ENCODE results near the gene ILRUN.

GRCh38 chr6:34663831-34664255 is 32.7 kb downstream of the ILRUN start:
- TF ChIP-seq CTCF (IDR thresholded peaks at IDR 0.05): no peak
- TF ChIP-seq POLR2A (IDR thresholded peaks at IDR 0.05): no peak

Data from testis (tissue), 2 donors.